ENCODE measurements around the gene SOX4. TPM values are rescaled to one million over a fixed set of nuclear protein-coding genes. Genes with fewer than 3 reads are reported as not detected.

SOX4 gene
- polyA plus RNA-seq, 3 donors, result 2.2 to 15.7 (median 2.5) TPM

DNA sequence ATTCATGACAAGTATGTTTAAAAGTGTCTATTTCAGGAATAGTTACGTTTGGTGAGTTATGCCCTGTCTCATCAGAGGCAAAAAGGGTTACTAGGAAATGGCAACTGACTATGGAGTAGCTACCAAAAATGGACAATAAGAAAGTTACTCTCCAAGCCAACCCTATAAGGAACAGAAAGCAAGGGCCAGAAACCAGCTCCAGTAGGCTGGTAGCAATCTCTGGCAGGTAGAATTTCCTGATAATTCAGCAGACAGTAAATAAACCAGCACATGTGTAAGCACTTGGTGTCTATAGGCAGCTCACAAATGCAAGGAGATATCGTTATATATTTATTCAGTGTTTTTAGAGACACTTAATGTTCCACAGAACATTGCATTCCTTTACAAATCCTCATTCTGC is 20.3 kb downstream of the SOX4 start:
- Mint-ChIP-seq H3K27me3 (ENCODE audit: low read depth in 3 of 3) (peaks cover 0 to 6% (median 0%) of the 10 kb centered on the region in 3 donors), H3K4me3 (no peak overlapping the region), H3K4me1 (peaks cover 35% of the 10 kb centered on the region), H3K9me3 (no peaks in the 10 kb centered on the region), H3K36me3 (no peaks in the 10 kb centered on the region), H3K27ac (no peak overlapping the region)
- no peaks in the 10 kb centered on the region for H3K79me2 ChIP-seq (ENCODE audit: insufficient read depth, low read length)
- H3K27me3 ChIP-seq (ENCODE audit: control insufficient read depth in 2 of 2, insufficient read depth in 2 of 2, low read length in 2 of 2), result no peaks in the 10 kb centered on the region
- H2AFZ ChIP-seq (ENCODE audit: insufficient read depth, low read depth, low read length, poor library complexity, severe bottlenecking), result no peak overlapping the region
- intact Hi-C loops (cut with micrococcal nuclease), result no loop called here
- TF ChIP-seq, protein P1, sequence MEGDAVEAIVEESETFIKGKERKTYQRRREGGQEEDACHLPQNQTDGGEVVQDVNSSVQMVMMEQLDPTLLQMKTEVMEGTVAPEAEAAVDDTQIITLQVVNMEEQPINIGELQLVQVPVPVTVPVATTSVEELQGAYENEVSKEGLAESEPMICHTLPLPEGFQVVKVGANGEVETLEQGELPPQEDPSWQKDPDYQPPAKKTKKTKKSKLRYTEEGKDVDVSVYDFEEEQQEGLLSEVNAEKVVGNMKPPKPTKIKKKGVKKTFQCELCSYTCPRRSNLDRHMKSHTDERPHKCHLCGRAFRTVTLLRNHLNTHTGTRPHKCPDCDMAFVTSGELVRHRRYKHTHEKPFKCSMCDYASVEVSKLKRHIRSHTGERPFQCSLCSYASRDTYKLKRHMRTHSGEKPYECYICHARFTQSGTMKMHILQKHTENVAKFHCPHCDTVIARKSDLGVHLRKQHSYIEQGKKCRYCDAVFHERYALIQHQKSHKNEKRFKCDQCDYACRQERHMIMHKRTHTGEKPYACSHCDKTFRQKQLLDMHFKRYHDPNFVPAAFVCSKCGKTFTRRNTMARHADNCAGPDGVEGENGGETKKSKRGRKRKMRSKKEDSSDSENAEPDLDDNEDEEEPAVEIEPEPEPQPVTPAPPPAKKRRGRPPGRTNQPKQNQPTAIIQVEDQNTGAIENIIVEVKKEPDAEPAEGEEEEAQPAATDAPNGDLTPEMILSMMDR (IDR thresholded peaks at IDR 0.05), result no peak
- H3K4me2 ChIP-seq (replicated peaks; ENCODE audit: extremely low read depth, low read length, poor library complexity, severe bottlenecking), result no peak overlapping the region
- H3K9me3 ChIP-seq (replicated peaks in 1 of 2; ENCODE audit: control insufficient read depth in 1 of 2, insufficient read depth in 1 of 2, low read length in 2 of 2), result no peaks in the 10 kb centered on the region
- no peaks in the 10 kb centered on the region for H3K36me3 ChIP-seq (replicated peaks in 1 of 2; ENCODE audit: control insufficient read depth in 1 of 2, insufficient read depth in 2 of 2, low read length in 2 of 2)
- H4K20me1 ChIP-seq (ENCODE audit: insufficient read depth, low read length), result no peaks in the 10 kb centered on the region
- no peak overlapping the region for H3K9ac ChIP-seq (ENCODE audit: insufficient read depth, low read length, poor library complexity, severe bottlenecking)
- H3K4me1 ChIP-seq (ENCODE audit: control insufficient read depth in 1 of 2, insufficient read depth in 2 of 2, low read length in 2 of 2), result peaks cover 23 to 29% of the 10 kb centered on the region in 2 donors
- H3K4me3 ChIP-seq (replicated peaks in 1 of 3; ENCODE audit: low read depth in 2 of 3, low read length in 3 of 3), result no peak overlapping the region
- no peak overlapping the region for H3K27ac ChIP-seq (ENCODE audit: low read depth in 1 of 2, low read length in 2 of 2)
- no CpG with 5 or more reads among the region's 2 CpGs for WGBS (ENCODE audit: insufficient coverage)
- DNase-seq, result no peak

DNA sequence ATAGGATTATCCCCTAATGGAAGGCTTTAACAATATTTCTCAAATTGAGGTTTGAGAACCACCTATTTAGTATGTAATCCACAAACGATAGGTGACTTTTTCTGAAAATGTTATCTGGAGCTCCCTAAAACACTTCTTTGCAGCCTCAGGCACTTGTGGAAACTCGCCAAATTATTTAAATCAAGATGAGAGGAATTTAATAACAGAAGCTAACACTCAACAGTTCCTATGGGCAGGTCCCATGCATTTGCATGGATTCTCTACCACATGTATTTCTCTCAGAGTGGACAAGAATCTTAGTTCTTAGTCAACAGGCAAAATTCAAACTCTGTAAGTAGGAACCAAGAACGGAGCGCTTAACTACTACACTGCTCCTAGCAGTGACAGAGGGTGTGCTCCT is 20.7 kb downstream of the SOX4 start:
- Histone ChIP-seq H3K4me1 (ENCODE audit: control insufficient read depth in 1 of 2, insufficient read depth in 2 of 2, low read length in 2 of 2) (peaks cover 19 to 24% of the 10 kb centered on the region in 2 donors), H4K20me1 (ENCODE audit: insufficient read depth, low read length) (no peaks in the 10 kb centered on the region), H3K4me3 (replicated peaks in 1 of 3; ENCODE audit: low read depth in 2 of 3, low read length in 3 of 3) (no peak overlapping the region), H3K9me3 (replicated peaks in 1 of 2; ENCODE audit: control insufficient read depth in 1 of 2, insufficient read depth in 1 of 2, low read length in 2 of 2) (no peaks in the 10 kb centered on the region), H3K36me3 (replicated peaks in 1 of 2; ENCODE audit: control insufficient read depth in 1 of 2, insufficient read depth in 2 of 2, low read length in 2 of 2) (no peaks in the 10 kb centered on the region), H2AFZ (ENCODE audit: insufficient read depth, low read depth, low read length, poor library complexity, severe bottlenecking) (no peak overlapping the region), H3K27me3 (ENCODE audit: control insufficient read depth in 2 of 2, insufficient read depth in 2 of 2, low read length in 2 of 2) (no peaks in the 10 kb centered on the region), H3K9ac (ENCODE audit: insufficient read depth, low read length, poor library complexity, severe bottlenecking) (no peak overlapping the region), H3K4me2 (replicated peaks; ENCODE audit: extremely low read depth, low read length, poor library complexity, severe bottlenecking) (no peak overlapping the region), H3K27ac (ENCODE audit: low read depth in 1 of 2, low read length in 2 of 2) (no peak overlapping the region), H3K79me2 (ENCODE audit: insufficient read depth, low read length) (no peaks in the 10 kb centered on the region)
- Mint-ChIP-seq H3K4me3 (no peak overlapping the region), H3K36me3 (no peaks in the 10 kb centered on the region), H3K4me1 (peaks cover 30% of the 10 kb centered on the region), H3K27me3 (ENCODE audit: low read depth in 3 of 3) (peaks cover 0 to 6% (median 0%) of the 10 kb centered on the region in 3 donors), H3K27ac (no peak overlapping the region), H3K9me3 (no peaks in the 10 kb centered on the region)
- intact Hi-C loops (cut with micrococcal nuclease), result no loop called here
- TF ChIP-seq, protein P1 (IDR thresholded peaks at IDR 0.05), result no peak
- no peak for DNase-seq
- 80% methylated on average over 1 of the region's 4 CpGs for WGBS (ENCODE audit: insufficient coverage)
